CD4-positive, alpha-beta T cell (primary cell): Measurements from ENCODE around the gene JARID2. TPM values are rescaled to one million over a fixed set of nuclear protein-coding genes. Genes with fewer than 3 reads are reported as not detected.

Experiments
- ATAC-seq: fragments of 200-7000 bp; cut with Tn5 transposase; one replicate; pipeline ENCODE4 v1.10.0; 2022; ENCODE audit warnings: mild to moderate bottlenecking; ENCODE audit not compliant: poor library complexity
- CTCF ChIA-PET: fragments of 350-600 bp; sonication (Branson Sonifier 250); formaldehyde crosslinking; loops from one replicate; lab custom pipeline; 2021; ENCODE audit warnings: antibody characterized with exemption, inconsistent platforms; lab: Charles Lee
- POLR2A ChIA-PET: fragments of 350-600 bp; sonication (Branson Sonifier 250); formaldehyde crosslinking; loops from one replicate; lab custom pipeline; 2021; ENCODE audit warnings: antibody characterized with exemption, inconsistent platforms; lab: Charles Lee
- DNase-seq, 14 experiments: peaks; one replicate each; pipeline ENCODE4 v3.0.0-alpha.2; 2013 to 2020; ENCODE audit warnings: mixed read lengths in 2 of 14
- H3K27ac ChIP-seq, 2 donors: one replicate each; pipeline versions ENCODE4 v1.5.1 to v1.7.0; 2013; ENCODE audit warnings: low read length in 2 of 2, low read depth in 1 of 2, mild to moderate bottlenecking in 1 of 2
- H3K27me3 ChIP-seq, 2 experiments: 1 replicate in 1 of 2; 2 replicates in 1 of 2; pipeline versions ENCODE4 v1.6.1 to v1.7.0; 2013; ENCODE audit warnings: low read length in 2 of 2, control low read depth in 1 of 2, mild to moderate bottlenecking in 1 of 2, moderate library complexity in 1 of 2; ENCODE audit not compliant: insufficient read depth in 2 of 2, control insufficient read depth in 1 of 2
- H3K36me3 ChIP-seq: one replicate; pipeline ENCODE4 v1.6.1; 2013; ENCODE audit warnings: low read length, control low read depth; ENCODE audit not compliant: insufficient read depth
- H3K4me1 ChIP-seq: one replicate; pipeline ENCODE4 v1.6.1; 2013; ENCODE audit warnings: low read length, control low read depth; ENCODE audit not compliant: insufficient read depth
- H3K4me3 ChIP-seq: one replicate; pipeline ENCODE4 v1.5.1; 2013; ENCODE audit warnings: mild to moderate bottlenecking, low read length, moderate library complexity
- H3K9me3 ChIP-seq, 2 experiments: 1 replicate in 1 of 2; 2 replicates in 1 of 2; pipeline versions ENCODE4 v1.6.1 to v1.7.0; 2013; ENCODE audit warnings: low read length in 2 of 2, mild to moderate bottlenecking in 2 of 2, control low read depth in 1 of 2, moderate library complexity in 1 of 2; ENCODE audit not compliant: control insufficient read depth in 1 of 2, insufficient read depth in 1 of 2
- H3K27ac Mint-ChIP-seq: one replicate; pipeline ENCODE4 v1.8.0; 2020; ENCODE audit warnings: mixed read lengths
- H3K27me3 Mint-ChIP-seq: one replicate; pipeline ENCODE4 v1.8.0; 2021; ENCODE audit warnings: mixed read lengths
- H3K36me3 Mint-ChIP-seq: one replicate; pipeline ENCODE4 v1.8.0; 2021; ENCODE audit warnings: low read depth, mixed read lengths
- H3K4me1 Mint-ChIP-seq: one replicate; pipeline ENCODE4 v1.8.0; 2021; ENCODE audit warnings: low read depth, mixed read lengths
- H3K4me3 Mint-ChIP-seq: one replicate; pipeline ENCODE4 v1.8.0; 2020; ENCODE audit warnings: mild to moderate bottlenecking, mixed read lengths
- H3K9me3 Mint-ChIP-seq: one replicate; pipeline ENCODE4 v1.8.0; 2020; ENCODE audit warnings: mixed read lengths
- intact Hi-C, 2 experiments: fragments of 100-400 bp; cut with DNase I in 1 of 2; cut with micrococcal nuclease in 1 of 2; formaldehyde crosslinking; loops; one replicate each; pipeline versions ENCODE4 v1.15.1 to v1.9.0; 2023 to 2025; cut with DNase I, micrococcal nuclease
- total RNA-seq, 174 experiments: library from RNA in 2 of 174; stranded (reverse) in 2 of 174; gene quantifications; one replicate each; pipeline ENCODE4 v1.2.3 and lab custom pipeline; 2021 to 2026
- TF ChIP-seq, protein P1 (sequence below): fragments of 200-600 bp; IDR thresholded peaks from one replicate; pipeline ENCODE4 v1.8.0; 2022; ENCODE audit warnings: antibody characterized with exemption, mild to moderate bottlenecking

The JARID2 gene
- total RNA-seq, 2 experiments from 2014 or later, result 32.0 to 33.0 TPM

DNA sequence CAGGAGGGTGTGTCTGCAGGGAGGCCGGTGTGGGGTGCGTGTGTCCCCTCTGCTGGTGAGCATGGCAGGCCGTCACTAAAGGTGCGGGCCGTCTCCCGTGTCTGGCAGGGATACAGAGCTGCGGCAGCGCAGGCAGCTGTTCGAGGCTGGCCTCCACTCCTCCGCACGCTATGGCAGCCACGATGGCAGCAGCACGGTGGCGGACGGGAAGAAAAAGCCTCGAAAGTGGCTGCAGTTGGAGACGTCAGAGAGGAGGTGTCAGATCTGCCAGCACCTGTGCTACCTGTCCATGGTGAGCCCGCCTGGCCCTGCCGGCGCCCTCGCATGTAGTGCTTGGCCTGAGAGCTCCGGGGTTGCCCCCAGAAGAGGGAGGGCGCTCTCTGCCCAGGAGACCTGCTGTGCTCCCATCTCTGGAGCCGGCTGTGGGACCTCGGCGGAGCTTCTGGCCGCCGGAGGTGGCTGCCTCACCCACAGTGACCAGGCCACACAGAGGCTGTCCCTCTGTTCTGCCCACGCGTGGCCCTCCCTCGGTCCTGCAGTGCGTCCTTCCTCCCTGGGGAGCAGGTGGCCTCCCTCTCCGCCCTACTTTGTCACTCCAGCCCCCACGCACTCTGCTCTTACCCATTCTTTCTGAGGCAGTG, 267.4 kb downstream of the JARID2 start:
- peaks cover 91% of the 10 kb centered on the region for H3K36me3 ChIP-seq
- DNase-seq (no peak), ATAC-seq (no peak)
- no peak overlapping the region for H3K4me3 ChIP-seq
- no peaks in the 10 kb centered on the region for H3K4me1 ChIP-seq
- TF ChIP-seq, protein P1, sequence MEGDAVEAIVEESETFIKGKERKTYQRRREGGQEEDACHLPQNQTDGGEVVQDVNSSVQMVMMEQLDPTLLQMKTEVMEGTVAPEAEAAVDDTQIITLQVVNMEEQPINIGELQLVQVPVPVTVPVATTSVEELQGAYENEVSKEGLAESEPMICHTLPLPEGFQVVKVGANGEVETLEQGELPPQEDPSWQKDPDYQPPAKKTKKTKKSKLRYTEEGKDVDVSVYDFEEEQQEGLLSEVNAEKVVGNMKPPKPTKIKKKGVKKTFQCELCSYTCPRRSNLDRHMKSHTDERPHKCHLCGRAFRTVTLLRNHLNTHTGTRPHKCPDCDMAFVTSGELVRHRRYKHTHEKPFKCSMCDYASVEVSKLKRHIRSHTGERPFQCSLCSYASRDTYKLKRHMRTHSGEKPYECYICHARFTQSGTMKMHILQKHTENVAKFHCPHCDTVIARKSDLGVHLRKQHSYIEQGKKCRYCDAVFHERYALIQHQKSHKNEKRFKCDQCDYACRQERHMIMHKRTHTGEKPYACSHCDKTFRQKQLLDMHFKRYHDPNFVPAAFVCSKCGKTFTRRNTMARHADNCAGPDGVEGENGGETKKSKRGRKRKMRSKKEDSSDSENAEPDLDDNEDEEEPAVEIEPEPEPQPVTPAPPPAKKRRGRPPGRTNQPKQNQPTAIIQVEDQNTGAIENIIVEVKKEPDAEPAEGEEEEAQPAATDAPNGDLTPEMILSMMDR, result no peak
- intact Hi-C loops, result loop anchor here in 1 of 2 experiments (5.0 kb wide), 1 partner anchor 109 kb away; no protein-coding TSS in a partner anchor
- peaks cover 92% of the 10 kb centered on the region for H3K36me3 Mint-ChIP-seq
- no peak overlapping the region for H3K27ac ChIP-seq
- H3K4me1 Mint-ChIP-seq, result no peaks in the 10 kb centered on the region
- no peaks in the 10 kb centered on the region for H3K27me3 ChIP-seq
- ChIA-PET CTCF (no interaction called here), POLR2A (no interaction called here)
- H3K9me3 ChIP-seq, result no peaks in the 10 kb centered on the region
- H3K4me3 Mint-ChIP-seq, result no peak overlapping the region
- no peak overlapping the region for H3K27ac Mint-ChIP-seq
- no peaks in the 10 kb centered on the region for H3K9me3 Mint-ChIP-seq
- no peaks in the 10 kb centered on the region for H3K27me3 Mint-ChIP-seq

DNA sequence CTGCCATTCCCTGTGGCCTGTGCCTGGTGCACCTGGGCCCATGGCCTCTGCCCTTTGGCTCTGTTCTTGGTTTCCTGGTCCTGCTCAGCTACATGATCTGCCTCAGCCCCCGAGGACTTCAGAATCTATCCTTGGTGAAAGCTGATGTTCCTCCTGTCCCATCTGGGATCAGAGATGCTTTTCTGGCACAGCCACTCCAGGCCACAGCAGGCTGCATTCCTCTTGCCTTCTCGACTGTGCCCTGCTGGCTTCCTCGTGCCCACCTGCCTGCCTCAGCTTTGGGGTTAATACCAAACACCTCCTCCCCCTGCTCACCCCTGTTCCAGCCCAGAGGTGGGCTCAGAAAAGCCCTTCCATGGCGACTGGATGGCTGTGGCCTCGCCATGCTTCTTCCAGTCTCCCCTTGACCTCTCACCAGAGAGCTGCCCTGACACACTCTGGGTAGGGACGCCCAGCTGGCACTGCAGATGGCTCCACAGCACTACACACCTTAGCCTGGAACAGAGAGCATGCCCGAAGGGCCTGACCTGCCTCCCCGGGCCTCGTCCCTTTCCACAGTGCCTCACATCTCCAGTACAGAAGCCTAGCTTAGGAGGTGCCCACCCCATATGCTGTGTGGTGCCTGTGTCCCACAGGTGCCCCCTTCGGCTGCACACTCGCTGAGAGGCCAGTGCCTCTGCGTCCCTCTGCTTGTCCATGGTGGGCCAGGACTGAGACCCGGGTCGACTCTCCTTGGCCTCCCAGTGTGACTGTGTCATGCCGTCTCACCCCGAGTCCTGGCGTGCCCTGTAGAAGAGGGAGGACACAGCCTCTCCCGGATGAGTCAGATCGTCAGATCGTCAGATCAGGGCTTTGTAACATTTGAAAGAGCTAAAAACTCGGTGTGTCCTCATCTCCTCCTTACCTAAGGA, 268.2 kb downstream of the JARID2 start:
- ChIA-PET CTCF (no interaction called here), POLR2A (interaction anchor here (0.6 kb wide), 1 partner anchor 1377 kb away, joined by 3 read pairs; no protein-coding TSS in a partner anchor)
- no peaks in the 10 kb centered on the region for H3K9me3 Mint-ChIP-seq
- no peaks in the 10 kb centered on the region for H3K27me3 Mint-ChIP-seq
- TF ChIP-seq, protein P1, result no peak
- Histone ChIP-seq H3K27ac (no peak overlapping the region), H3K4me3 (no peak overlapping the region), H3K27me3 (no peaks in the 10 kb centered on the region), H3K36me3 (peaks cover 89% of the 10 kb centered on the region), H3K9me3 (no peaks in the 10 kb centered on the region), H3K4me1 (no peaks in the 10 kb centered on the region)
- DNase-seq (no peak), ATAC-seq (no peak)
- H3K4me3 Mint-ChIP-seq, result no peak overlapping the region
- intact Hi-C loops, result loop anchor here in 1 of 2 experiments (5.0 kb wide), 1 partner anchor 108 kb away; no protein-coding TSS in a partner anchor
- no peaks in the 10 kb centered on the region for H3K4me1 Mint-ChIP-seq
- H3K27ac Mint-ChIP-seq, result peak overlapping the region; percentile 59
- H3K36me3 Mint-ChIP-seq, result peaks cover 92% of the 10 kb centered on the region

DNA sequence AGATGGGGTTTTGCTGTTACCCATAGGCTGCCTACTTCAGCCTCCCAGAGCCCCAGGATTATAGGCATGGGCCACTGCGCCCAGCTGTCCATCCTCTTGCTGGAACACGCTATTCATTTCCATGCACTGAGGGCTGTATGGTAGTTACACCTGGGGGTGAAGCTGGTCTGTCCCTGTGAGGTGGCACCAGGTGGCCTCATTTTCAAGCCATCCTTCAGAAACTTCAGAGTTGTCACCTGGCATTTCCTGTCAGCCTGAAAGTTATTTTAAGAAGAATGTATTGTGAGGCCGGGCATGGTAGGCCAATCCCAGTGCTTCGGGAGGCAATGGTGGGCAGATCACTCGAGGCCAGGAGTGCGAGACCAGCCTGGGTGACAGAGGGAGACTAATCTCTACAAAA, 269.4 kb downstream of the JARID2 start:
- Histone ChIP-seq H3K4me3 (no peak overlapping the region), H3K36me3 (peaks cover 89% of the 10 kb centered on the region), H3K9me3 (no peaks in the 10 kb centered on the region), H3K27me3 (no peaks in the 10 kb centered on the region), H3K4me1 (no peaks in the 10 kb centered on the region), H3K27ac (no peak overlapping the region)
- H3K4me3 Mint-ChIP-seq, result no peak overlapping the region
- H3K36me3 Mint-ChIP-seq, result peaks cover 94% of the 10 kb centered on the region
- ChIA-PET CTCF (no interaction called here), POLR2A (no interaction called here)
- DNase-seq (no peak), ATAC-seq (no peak)
- TF ChIP-seq, protein P1, result no peak
- H3K27me3 Mint-ChIP-seq, result no peaks in the 10 kb centered on the region
- intact Hi-C loops, result no loop called here
- peak overlapping the region; percentile 59 for H3K27ac Mint-ChIP-seq
- H3K4me1 Mint-ChIP-seq, result no peaks in the 10 kb centered on the region
- H3K9me3 Mint-ChIP-seq, result no peaks in the 10 kb centered on the region
